ENCODE results near the gene TTC6.
"Not testable (repeated sequence)": the region's sequence is repeated elsewhere in the genome, so short reads cannot be mapped to it uniquely, and the experiment has no call there.

The TTC6 gene

GRCh38 chr14:37594971-37595808, at the start of gene TTC6, which contains the start of gene FOXA1:
TSS of gene TTC6 (plus strand) at chr14:37595629. CDS start at chr14:37622065, 26,436 bp downstream.
TSS of gene FOXA1 (minus strand) at chr14:37595249. CDS start at chr14:37594972, 277 bp downstream.
- peak within 1 kb of the TSS; percentile 27 for H3K4me3 ChIP-seq (ENCODE audit: low read depth, low read length)

- H3K4me3 ChIP-seq (ENCODE audit: low read depth, low read length) = no peak overlapping the region
Measured at GRCh38 chr14:37546621-37547447, 48.6 kb upstream of the TTC6 start.

- H3K4me3 ChIP-seq (ENCODE audit: low read depth, low read length) = no peak overlapping the region
Measured at GRCh38 chr14:37550511-37550910, 44.9 kb upstream of the TTC6 start.

GRCh38 chr14:37551119-37551518, 44.3 kb upstream of the TTC6 start:
- H3K4me3 ChIP-seq (ENCODE audit: low read depth, low read length) = no peak overlapping the region

- no peak overlapping the region for H3K4me3 ChIP-seq (ENCODE audit: low read depth, low read length)
Measured at GRCh38 chr14:37553935-37554550, 41.4 kb upstream of the TTC6 start.

- H3K4me3 ChIP-seq (ENCODE audit: low read depth, low read length) = not testable (repeated sequence)
Measured at GRCh38 chr14:37555596-37555995, 39.8 kb upstream of the TTC6 start.

- H3K4me3 ChIP-seq (ENCODE audit: low read depth, low read length) = no peak overlapping the region
Measured at GRCh38 chr14:37558740-37559139, 36.7 kb upstream of the TTC6 start.

GRCh38 chr14:37559386-37559785, 36.0 kb upstream of the TTC6 start:
- no peak overlapping the region for H3K4me3 ChIP-seq (ENCODE audit: low read depth, low read length)

- no peak overlapping the region for H3K4me3 ChIP-seq (ENCODE audit: low read depth, low read length)
Measured at GRCh38 chr14:37563189-37563588, 32.2 kb upstream of the TTC6 start.

- H3K4me3 ChIP-seq (ENCODE audit: low read depth, low read length) = no peak overlapping the region
Measured at GRCh38 chr14:37565550-37565949, 29.9 kb upstream of the TTC6 start.

- H3K4me3 ChIP-seq (ENCODE audit: low read depth, low read length) = no peak overlapping the region
Measured at GRCh38 chr14:37566811-37567371, 28.5 kb upstream of the TTC6 start.

GRCh38 chr14:37569729-37570128, 25.7 kb upstream of the TTC6 start:
- H3K4me3 ChIP-seq (ENCODE audit: low read depth, low read length) = no peak overlapping the region

- no peak overlapping the region for H3K4me3 ChIP-seq (ENCODE audit: low read depth, low read length)
Measured at GRCh38 chr14:37571391-37571790, 24.0 kb upstream of the TTC6 start.

GRCh38 chr14:37573356-37573755, 22.1 kb upstream of the TTC6 start:
- no peak overlapping the region for H3K4me3 ChIP-seq (ENCODE audit: low read depth, low read length)

GRCh38 chr14:37579274-37579673, 16.2 kb upstream of the TTC6 start:
- no peak overlapping the region for H3K4me3 ChIP-seq (ENCODE audit: low read depth, low read length)

GRCh38 chr14:37580146-37580545, 15.3 kb upstream of the TTC6 start:
- no peak overlapping the region for H3K4me3 ChIP-seq (ENCODE audit: low read depth, low read length)

GRCh38 chr14:37583358-37584210, 11.8 kb upstream of the TTC6 start:
- H3K4me3 ChIP-seq (ENCODE audit: low read depth, low read length) = no peak overlapping the region

GRCh38 chr14:37584211-37585100, 11.0 kb upstream of the TTC6 start:
- no peak overlapping the region for H3K4me3 ChIP-seq (ENCODE audit: low read depth, low read length)

GRCh38 chr14:37585101-37585511, 10.3 kb upstream of the TTC6 start:
- H3K4me3 ChIP-seq (ENCODE audit: low read depth, low read length) = no peak overlapping the region

Measured in iPS-11a (cell line).